ENCODE measurements around the gene CEBPG. TPM values are rescaled to one million over a fixed set of nuclear protein-coding genes. Genes with fewer than 3 reads are reported as not detected.

The CEBPG gene
- total RNA-seq, 6 experiments from 2014 or later, result 10.0 to 11.2 (median 10.4) TPM

DNA sequence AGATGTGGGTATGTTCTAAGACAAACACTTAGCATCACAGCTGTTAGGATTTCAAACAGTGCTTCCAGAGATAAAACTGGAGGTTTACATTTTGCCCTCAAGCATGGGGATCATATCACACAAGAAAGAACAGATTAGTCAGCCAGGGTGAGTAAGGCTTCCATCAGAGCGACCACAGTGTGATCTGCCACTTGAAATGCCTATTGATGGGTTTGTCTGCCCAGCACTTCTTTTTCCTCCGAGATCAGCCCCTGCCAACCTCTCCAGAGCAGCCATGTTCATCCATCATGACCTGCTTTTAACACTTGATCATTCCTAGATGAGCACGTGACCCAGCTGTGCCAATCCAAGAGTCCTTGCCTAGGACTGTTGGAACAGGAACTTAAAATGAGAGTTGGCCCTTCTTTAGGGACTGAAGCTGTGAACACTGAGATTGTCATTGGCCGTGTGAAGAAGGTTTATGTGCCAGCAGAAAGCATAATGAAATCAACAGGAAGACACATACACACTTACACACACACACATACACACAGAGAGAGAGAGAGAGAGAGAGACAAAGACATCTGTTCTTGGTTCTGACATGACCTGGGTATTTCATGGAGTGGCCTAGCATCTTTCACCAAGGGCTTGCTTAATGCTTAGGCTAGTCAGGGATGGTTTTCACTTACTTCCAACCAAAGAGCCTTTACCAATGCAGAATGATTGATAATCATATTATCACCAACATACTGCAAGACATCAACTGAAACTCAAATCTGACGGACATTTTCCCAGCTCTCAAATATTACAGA lies 5.2 kb upstream of the CEBPG start:
- peak; percentile 41 for DNase-seq
- peaks cover 30% of the 10 kb centered on the region for H3K27me3 Mint-ChIP-seq (ENCODE audit: insufficient read depth)
- no peaks in the 10 kb centered on the region for H3K36me3 Mint-ChIP-seq (ENCODE audit: low read depth)
- no peaks in the 10 kb centered on the region for H3K9me3 Mint-ChIP-seq
- H3K4me1 Mint-ChIP-seq (ENCODE audit: low read depth), result peaks cover 11% of the 10 kb centered on the region
- no peak overlapping the region for H3K4me3 Mint-ChIP-seq
- no peak overlapping the region for H3K27ac Mint-ChIP-seq
- TF ChIP-seq, protein P1, sequence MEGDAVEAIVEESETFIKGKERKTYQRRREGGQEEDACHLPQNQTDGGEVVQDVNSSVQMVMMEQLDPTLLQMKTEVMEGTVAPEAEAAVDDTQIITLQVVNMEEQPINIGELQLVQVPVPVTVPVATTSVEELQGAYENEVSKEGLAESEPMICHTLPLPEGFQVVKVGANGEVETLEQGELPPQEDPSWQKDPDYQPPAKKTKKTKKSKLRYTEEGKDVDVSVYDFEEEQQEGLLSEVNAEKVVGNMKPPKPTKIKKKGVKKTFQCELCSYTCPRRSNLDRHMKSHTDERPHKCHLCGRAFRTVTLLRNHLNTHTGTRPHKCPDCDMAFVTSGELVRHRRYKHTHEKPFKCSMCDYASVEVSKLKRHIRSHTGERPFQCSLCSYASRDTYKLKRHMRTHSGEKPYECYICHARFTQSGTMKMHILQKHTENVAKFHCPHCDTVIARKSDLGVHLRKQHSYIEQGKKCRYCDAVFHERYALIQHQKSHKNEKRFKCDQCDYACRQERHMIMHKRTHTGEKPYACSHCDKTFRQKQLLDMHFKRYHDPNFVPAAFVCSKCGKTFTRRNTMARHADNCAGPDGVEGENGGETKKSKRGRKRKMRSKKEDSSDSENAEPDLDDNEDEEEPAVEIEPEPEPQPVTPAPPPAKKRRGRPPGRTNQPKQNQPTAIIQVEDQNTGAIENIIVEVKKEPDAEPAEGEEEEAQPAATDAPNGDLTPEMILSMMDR (IDR thresholded peaks at IDR 0.05), result no peak

DNA sequence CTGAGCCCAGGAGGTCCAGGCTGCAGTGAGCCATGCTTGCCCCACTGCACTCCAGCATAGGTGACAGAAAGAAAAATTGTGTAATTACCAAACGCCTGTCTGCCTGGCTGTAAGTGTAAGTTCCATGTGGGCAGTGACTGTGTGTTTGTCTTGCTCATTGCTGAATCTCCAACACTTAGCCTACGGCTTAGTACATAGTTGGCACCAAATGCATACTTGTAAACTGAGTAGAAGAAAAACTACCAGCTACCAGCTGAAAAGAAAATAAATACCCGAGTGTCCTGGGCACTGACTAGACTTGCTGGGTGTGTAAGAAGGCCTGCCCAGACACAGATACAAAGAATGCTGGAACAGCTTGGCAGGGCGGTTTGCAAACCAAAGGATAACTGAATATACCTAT lies 2.7 kb upstream of the CEBPG start:
- Mint-ChIP-seq H3K27me3 (ENCODE audit: insufficient read depth) (peaks cover 18% of the 10 kb centered on the region), H3K27ac (no peak overlapping the region), H3K9me3 (no peaks in the 10 kb centered on the region), H3K4me3 (no peak overlapping the region), H3K36me3 (ENCODE audit: low read depth) (peaks cover 5% of the 10 kb centered on the region; the same call in 1 of the 2 replicates), H3K4me1 (ENCODE audit: low read depth) (peaks cover 29% of the 10 kb centered on the region)
- TF ChIP-seq, protein P1 (IDR thresholded peaks at IDR 0.05), result no peak
- no peak for DNase-seq

GRCh38 chr19:33374236-33374714 lies 766 bp downstream of the CEBPG start:
- peaks cover 33% of the 10 kb centered on the region for H3K4me1 Mint-ChIP-seq (ENCODE audit: low read depth)
- peak overlapping the region; percentile 92 for H3K4me3 Mint-ChIP-seq
- H3K36me3 Mint-ChIP-seq (ENCODE audit: low read depth), result peaks cover 10% of the 10 kb centered on the region; the same call in 1 of the 2 replicates

DNA sequence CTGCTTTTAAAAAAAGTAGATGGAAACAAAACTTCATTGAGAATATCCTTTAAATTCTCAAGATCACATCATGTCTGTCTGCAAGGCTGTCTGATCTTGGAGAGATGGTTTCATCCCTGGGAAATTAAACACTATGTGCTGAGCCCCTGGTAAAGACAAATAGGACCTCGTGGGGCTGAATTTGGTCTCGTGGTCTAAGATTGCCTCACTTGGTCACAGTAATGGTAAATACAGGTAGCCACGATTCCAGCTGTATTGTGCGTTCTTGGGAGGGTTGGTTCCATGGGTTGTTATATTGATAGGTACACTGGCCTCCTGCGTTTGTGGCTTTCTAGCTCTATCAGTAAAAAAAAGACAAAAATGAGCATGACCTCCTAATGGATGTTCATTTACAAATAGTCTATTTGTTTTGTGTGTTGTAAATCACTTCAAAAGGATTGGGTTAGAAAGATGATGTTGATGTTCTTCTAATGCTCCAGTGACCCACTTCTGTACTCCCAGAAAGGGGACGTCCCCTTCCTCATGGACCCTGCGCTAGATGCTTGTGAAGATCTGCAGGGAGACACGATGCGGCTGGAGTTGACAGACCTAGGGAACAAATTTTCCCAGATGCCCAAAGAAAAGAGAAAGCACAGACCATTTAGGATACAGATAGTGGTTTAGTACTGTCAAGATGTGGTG lies 1.8 kb downstream of the CEBPG start:
- TF ChIP-seq, protein P1 (IDR thresholded peaks at IDR 0.05), result no peak
- no peak for DNase-seq
- H3K27ac Mint-ChIP-seq, result peak overlapping the region; percentile 87
- peak overlapping the region; percentile 92 for H3K4me3 Mint-ChIP-seq
- peaks cover 13% of the 10 kb centered on the region; the same call in 1 of the 2 replicates for H3K36me3 Mint-ChIP-seq (ENCODE audit: low read depth)
- H3K27me3 Mint-ChIP-seq (ENCODE audit: insufficient read depth), result peaks cover 7% of the 10 kb centered on the region
- H3K9me3 Mint-ChIP-seq, result no peaks in the 10 kb centered on the region
- H3K4me1 Mint-ChIP-seq (ENCODE audit: low read depth), result peaks cover 33% of the 10 kb centered on the region

More at GRCh38 chr19:33374236-33374714, 766 bp downstream of the CEBPG start:
- Mint-ChIP-seq H3K27me3 (ENCODE audit: insufficient read depth) (peaks cover 8% of the 10 kb centered on the region), H3K9me3 (no peaks in the 10 kb centered on the region), H3K27ac (peak overlapping the region; percentile 87)
- TF ChIP-seq, protein P1 (IDR thresholded peaks at IDR 0.05), result peak; percentile 32
- DNase-seq, result no peak

DNA sequence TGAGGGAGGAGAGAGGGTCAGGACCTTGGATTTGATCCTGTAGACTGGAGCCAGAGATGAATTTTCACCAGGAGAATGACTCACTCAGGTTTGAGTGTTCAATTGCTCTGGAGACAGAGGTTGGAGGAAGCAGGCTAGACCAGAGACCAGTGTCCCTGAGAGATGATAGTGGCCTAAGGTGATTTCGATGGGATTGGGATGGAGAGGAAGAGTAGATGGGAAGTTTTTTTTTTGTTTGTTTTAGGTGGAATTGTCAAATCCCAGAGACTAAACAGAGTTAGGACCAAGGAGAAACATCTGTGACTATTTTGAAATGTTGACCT lies 2.3 kb downstream of the CEBPG start:
- peaks cover 34% of the 10 kb centered on the region for H3K4me1 Mint-ChIP-seq (ENCODE audit: low read depth)
- H3K27ac Mint-ChIP-seq, result peak overlapping the region; percentile 87
- DNase-seq, result peak; percentile 28
- TF ChIP-seq, protein P1 (IDR thresholded peaks at IDR 0.05), result no peak
- peak overlapping the region; percentile 92 for H3K4me3 Mint-ChIP-seq
- no peaks in the 10 kb centered on the region for H3K9me3 Mint-ChIP-seq
- H3K36me3 Mint-ChIP-seq (ENCODE audit: low read depth), result peaks cover 15% of the 10 kb centered on the region
- peaks cover 5% of the 10 kb centered on the region for H3K27me3 Mint-ChIP-seq (ENCODE audit: insufficient read depth)
